HG03520 (cell line): ENCODE results near the gene KY.

ENCODE experiments used
- ATAC-seq: cut with Tn5 transposase; IDR thresholded peaks from one replicate; pipeline ENCODE4 v1.9.1; 2021; ENCODE audit warnings: mild to moderate bottlenecking, moderate library complexity; ENCODE audit not compliant: unreplicated experiment

The KY gene, protein sequence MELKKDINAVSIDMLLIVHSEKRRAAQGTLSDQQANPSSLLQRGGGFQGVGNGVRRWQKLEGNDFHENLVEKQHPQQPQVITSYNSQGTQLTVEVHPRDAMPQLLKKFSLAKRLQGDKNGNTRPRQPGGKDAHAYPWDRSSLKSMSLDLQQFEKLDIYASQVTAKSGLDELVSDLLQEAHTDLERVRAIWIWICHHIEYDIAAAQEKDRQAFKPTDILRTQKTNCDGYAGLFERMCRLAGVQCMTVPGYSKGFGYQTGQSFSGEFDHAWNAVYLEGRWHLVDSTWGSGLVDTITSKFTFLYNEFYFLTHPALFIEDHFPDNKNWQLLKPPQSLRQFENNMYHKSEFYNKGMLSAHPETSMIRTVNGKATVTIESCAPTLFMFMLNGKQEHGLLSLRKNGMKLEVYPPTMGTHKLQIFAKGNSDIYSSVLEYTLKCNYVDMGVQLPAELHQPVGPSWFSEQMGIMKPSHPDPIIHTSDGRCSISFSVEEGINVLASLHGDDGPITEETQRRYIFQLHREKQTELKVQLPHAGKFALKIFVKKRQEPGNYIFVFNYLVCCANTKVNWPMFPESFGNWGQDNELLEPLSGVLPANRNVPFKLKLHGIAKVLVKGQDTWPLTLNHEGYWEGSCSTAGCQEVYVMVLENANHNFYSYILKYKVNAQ

DNA sequence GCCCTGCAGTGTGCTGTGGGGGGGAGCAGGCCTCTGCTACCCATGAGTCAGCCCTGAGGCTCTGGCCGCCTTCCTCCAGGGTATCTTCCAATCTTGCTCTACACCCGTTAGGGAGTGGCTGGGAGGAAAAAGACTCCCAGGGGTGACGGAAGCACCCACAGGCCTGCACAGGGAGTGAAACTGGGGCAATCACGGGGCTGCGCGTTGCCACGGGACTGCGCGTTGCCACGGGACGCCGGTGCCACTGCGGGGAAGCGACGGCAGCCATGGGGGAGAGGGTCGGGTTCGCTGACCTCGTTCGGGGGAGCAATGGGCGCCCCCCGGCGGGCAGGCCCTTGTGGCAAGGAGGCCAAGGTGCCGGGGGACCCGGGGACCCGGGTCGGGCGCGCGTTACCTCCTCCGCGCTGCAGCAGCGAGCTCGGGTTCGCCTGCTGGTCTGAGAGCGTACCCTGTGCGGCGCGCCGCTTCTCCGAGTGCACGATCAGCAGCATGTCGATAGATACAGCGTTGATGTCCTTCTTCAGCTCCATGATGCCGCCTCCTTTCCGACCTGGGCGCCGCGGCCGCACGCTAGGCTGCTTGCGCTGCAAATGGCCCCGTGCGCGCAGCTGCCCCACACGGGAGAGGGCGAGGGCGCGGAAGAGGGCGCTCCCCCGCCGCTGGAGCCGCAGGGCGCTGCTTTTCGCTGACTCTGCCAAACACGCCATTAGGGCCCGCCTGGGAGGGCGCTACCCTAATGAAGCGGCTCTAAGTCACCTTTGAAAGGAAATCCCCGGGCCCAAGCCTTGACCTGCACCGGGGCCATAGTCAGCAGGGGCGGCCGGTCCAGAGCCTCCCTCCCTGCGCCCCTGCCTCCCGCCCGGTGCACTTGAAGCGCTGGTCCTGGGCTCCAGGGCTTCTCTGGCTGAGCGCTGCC lies at the start of gene KY:
Gene KY, minus strand, starts transcription at position 592 of the 916 bp plus-strand sequence. Its CDS starts 62 bp downstream, at position 530.
- no peak for ATAC-seq

DNA sequence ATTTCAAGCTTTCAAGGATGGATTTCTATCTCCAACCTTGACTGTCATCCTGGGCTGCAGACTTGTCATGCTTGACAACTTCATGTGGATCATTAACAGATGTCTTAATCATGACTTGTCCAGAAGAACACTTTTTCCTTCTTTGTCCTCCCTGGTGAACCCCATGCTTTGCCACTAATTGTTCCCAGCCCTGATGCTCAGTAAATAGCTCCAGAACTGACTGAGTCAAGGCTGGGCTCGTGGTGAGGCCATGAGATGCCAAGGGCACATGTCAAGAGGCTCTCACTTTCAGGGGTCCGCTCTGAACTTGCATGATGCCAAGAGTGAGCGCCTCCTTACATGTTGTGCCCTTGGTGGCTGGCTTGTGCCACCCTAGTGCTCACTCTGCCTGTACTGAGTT lies 48.9 kb upstream of the KY start:
- ATAC-seq: no peak

- ATAC-seq: no peak
These were observed 48.4 kb upstream of the KY start for GRCh38 chr3:134699141-134699711.

GRCh38 chr3:134697830-134698689 lies 47.2 kb upstream of the KY start:
- no peak for ATAC-seq

DNA sequence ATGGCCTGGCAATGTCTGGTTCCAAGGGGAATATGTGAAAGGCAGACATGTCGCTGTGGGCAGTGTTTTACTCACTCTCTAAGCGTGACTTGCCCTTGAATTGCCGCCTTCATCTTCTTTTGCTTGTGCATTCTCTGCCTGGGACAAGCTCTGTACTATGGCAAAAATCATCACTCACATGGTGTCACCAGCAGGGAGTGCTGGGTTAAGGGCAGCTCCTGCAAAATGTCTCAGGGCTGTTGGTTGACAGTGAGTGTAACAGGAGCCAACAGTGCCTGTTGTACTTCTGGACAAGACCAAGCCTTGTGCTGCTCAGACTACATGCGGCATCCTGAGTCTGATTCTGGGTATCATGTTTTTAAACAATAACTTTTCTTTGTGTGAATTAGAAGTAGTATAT lies 45.3 kb upstream of the KY start:
- ATAC-seq: no peak

GRCh38 chr3:134694946-134695543 lies 44.2 kb upstream of the KY start:
- ATAC-seq: no peak

DNA sequence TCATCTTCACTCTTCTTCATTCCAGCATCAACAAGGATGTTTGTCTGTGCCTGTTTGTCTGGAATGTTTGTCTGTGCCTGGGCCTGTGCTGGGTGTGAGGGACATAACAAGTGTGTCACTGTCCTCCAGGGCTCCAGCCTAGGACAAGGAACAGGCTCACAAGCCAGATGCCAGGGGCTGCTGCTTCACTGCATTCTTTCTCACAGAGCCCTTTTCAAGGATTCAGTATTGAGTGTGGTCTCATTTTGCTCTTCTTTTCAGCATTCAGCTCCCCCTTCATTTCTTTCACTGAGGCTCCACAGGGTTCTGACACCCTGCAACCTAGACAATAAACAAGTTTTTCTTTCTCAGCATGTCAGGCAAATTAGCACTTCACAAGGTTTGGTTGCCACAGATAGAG lies 43.6 kb upstream of the KY start:
- ATAC-seq: no peak

GRCh38 chr3:134693804-134694203 lies 43.0 kb upstream of the KY start:
- ATAC-seq: no peak

- no peak for ATAC-seq
These were observed 42.4 kb upstream of the KY start for GRCh38 chr3:134693226-134693625.

GRCh38 chr3:134690226-134690625 lies 39.4 kb upstream of the KY start:
- no peak for ATAC-seq

- no peak for ATAC-seq
These were observed 36.8 kb upstream of the KY start for GRCh38 chr3:134687642-134688041.

- ATAC-seq: no peak
These were observed 35.3 kb upstream of the KY start for GRCh38 chr3:134685929-134686802.

- no peak for ATAC-seq
These were observed 31.5 kb upstream of the KY start for GRCh38 chr3:134682196-134682880.

DNA sequence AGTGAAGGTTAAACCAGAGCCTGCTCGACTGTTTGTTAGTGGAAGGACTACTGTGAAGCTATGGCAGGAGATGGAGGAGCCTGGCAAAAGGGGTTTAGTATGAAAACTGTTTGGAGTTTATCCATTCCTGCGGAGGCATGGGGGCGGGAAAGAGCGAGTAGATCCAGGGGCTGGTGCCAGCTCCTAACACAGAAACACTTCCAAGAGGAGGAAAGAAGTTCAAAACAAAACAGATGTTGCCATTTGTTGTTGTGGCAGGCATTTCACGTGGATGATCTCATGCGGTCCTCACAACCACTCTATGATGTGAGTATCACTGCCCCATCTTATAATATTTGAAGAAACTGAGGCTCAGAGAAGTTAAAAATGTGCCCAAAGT lies 30.7 kb upstream of the KY start:
- no peak for ATAC-seq

GRCh38 chr3:134680796-134681521 lies 30.1 kb upstream of the KY start:
- no peak for ATAC-seq

DNA sequence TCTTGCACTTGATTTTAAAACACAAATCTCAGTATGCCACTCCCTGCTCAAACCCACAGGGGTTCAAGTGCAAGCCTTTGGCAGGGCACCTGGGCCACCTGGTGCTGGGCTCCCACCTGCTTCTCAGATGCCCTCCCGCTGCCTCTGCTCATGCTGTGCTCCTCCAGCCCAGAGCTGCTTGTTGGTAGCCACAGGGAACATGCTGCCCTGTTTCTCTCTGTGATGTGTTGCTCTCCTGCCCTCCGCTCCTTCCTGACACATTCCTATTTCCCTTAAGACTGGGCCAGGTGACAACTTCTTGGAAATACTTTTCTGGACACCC lies 27.1 kb upstream of the KY start:
- no peak for ATAC-seq

DNA sequence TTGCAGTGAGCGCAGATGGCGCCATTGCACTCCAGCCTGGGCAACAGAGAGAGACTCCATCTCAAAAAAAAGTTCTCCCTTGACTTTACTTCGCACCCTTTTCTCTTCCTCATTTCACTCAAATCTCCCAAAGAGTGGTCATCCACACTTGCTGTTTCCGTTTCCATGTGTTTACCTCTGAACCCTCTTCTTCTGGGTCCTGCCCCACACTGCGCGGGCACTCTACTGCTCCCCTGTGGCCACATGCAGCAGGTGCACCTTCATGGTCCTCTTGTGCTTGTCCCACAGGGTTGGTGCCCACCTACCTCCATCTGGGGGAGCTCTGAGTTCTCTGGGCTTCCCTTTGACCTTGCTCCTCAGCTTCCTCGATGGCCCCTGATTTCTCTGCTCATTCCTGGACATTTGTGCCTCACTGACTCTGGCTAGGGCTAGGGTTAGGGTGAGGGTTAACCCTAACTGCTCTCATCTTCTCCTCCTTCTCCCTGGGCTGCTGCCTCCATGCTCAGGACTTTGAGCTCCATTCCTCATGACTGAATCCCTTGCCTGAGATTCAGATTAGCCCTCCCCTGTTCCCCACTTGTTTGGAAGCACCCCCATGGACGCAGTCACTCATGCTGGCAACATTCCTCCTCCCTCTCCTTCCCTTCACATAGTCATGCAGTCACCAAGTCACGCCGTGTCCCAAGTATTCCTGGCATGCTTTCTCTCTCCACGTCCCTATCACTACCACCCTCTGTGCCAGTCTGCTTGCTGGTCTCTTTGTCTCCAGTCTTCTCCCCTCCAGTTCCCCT lies 26.6 kb upstream of the KY start:
- ATAC-seq: no peak
